Left renal pelvis (tissue), 4 donors: ENCODE data around the gene OPA3. TPM values are rescaled to one million over a fixed set of nuclear protein-coding genes. Genes with fewer than 3 reads are reported as not detected.

Experiments
- DNase-seq, 4 donors: peaks; one replicate each; pipeline ENCODE4 v3.0.0-alpha.2; 2013; ENCODE audit warnings: low read depth in 4 of 4, low spot score in 3 of 4
- polyA plus RNA-seq, 4 donors: library from polyadenylated mRNA; unstranded; fragments of 120-200 nt; gene quantifications; one replicate each; pipeline ENCODE4 v1.2.1, GENCODE V29; 2013; ENCODE audit not compliant: insufficient read length in 4 of 4

OPA3 gene
- polyA plus RNA-seq, 4 donors: 6.4 to 10.9 (median 10.1) TPM

GRCh38 chr19:45599286-45599685 is 14.7 kb upstream of the OPA3 start:
- no peak for DNase-seq

GRCh38 chr19:45598267-45599001 is 13.8 kb upstream of the OPA3 start:
- no peak for DNase-seq

GRCh38 chr19:45597425-45598111 is 13.0 kb upstream of the OPA3 start:
- no peak for DNase-seq

- DNase-seq: no peak
Measured at GRCh38 chr19:45595814-45596213, 11.2 kb upstream of the OPA3 start.

- DNase-seq: no peak
Measured at GRCh38 chr19:45593520-45593919, 8.9 kb upstream of the OPA3 start.

GRCh38 chr19:45592366-45592765 is 7.8 kb upstream of the OPA3 start:
- DNase-seq: no peak

- no peak for DNase-seq
Measured at GRCh38 chr19:45591638-45592005, 7.0 kb upstream of the OPA3 start.

GRCh38 chr19:45591004-45591637 is 6.5 kb upstream of the OPA3 start:
- no peak for DNase-seq

GRCh38 chr19:45590300-45591003 is 5.8 kb upstream of the OPA3 start:
- no peak for DNase-seq

- no peak for DNase-seq
Measured at GRCh38 chr19:45589768-45590167, 5.2 kb upstream of the OPA3 start.

- DNase-seq: no peak
Measured at GRCh38 chr19:45587873-45588272, 3.3 kb upstream of the OPA3 start.

- DNase-seq: no peak
Measured at GRCh38 chr19:45585158-45585577, 566 bp upstream of the OPA3 start.

GRCh38 chr19:45581576-45581975 is 3.0 kb downstream of the OPA3 start:
- DNase-seq: no peak

GRCh38 chr19:45578861-45579260 is 5.7 kb downstream of the OPA3 start:
- no peak for DNase-seq

- peak in 1 of 4 donors; percentile 17 for DNase-seq
Measured at GRCh38 chr19:45577111-45577905, 7.3 kb downstream of the OPA3 start.

GRCh38 chr19:45576682-45577081 is 7.9 kb downstream of the OPA3 start:
- DNase-seq: no peak

- no peak for DNase-seq
Measured at GRCh38 chr19:45575216-45575615, 9.4 kb downstream of the OPA3 start.

- DNase-seq: no peak
Measured at GRCh38 chr19:45574526-45574925, 10.1 kb downstream of the OPA3 start.

GRCh38 chr19:45571457-45572220 is 13.0 kb downstream of the OPA3 start:
- DNase-seq: no peak
